ENCODE measurements around the gene OVOL3. TPM values are rescaled to one million over a fixed set of nuclear protein-coding genes. Genes with fewer than 3 reads are reported as not detected.

Gene OVOL3
- total RNA-seq, 3 donors from 2014 or later (not counting 1 experiment from before 2014, with no cell fraction given), result not detected

DNA sequence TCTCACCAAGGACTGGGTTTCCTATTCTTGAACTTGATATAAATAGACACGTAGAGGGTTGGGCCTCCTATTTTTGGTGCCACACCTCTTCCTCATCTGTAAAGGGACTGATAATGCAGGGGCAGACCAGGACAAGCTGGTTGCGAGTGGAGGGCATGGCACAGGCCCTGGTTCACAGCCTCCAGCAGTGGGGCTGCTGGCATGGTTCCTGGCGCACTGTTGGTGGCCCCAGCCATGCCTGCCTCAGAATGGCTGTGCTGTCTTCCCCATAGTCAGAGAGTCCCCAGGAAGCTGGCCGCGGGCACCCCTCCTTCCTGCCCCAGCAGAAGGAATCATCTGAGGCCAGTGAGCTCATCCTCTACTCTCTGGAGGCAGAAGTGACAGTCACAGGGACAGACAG, 10.5 kb upstream of the OVOL3 start:
- Histone ChIP-seq H3K27ac (ENCODE audit: low read length) (no peak overlapping the region), H3K4me3 (ENCODE audit: low read length) (no peak overlapping the region), H3K9me3 (ENCODE audit: control insufficient read depth, insufficient read depth, low read length) (no peaks in the 10 kb centered on the region), H3K4me1 (ENCODE audit: control insufficient read depth, insufficient read depth, low read length) (no peaks in the 10 kb centered on the region), H3K36me3 (ENCODE audit: control insufficient read depth, insufficient read depth, low read length) (no peaks in the 10 kb centered on the region), H3K27me3 (ENCODE audit: control insufficient read depth, insufficient read depth, low read length) (no peaks in the 10 kb centered on the region)
- DNase-seq (no peak), ATAC-seq (no peak)
- TF ChIP-seq, protein P1, sequence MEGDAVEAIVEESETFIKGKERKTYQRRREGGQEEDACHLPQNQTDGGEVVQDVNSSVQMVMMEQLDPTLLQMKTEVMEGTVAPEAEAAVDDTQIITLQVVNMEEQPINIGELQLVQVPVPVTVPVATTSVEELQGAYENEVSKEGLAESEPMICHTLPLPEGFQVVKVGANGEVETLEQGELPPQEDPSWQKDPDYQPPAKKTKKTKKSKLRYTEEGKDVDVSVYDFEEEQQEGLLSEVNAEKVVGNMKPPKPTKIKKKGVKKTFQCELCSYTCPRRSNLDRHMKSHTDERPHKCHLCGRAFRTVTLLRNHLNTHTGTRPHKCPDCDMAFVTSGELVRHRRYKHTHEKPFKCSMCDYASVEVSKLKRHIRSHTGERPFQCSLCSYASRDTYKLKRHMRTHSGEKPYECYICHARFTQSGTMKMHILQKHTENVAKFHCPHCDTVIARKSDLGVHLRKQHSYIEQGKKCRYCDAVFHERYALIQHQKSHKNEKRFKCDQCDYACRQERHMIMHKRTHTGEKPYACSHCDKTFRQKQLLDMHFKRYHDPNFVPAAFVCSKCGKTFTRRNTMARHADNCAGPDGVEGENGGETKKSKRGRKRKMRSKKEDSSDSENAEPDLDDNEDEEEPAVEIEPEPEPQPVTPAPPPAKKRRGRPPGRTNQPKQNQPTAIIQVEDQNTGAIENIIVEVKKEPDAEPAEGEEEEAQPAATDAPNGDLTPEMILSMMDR (IDR thresholded peaks at IDR 0.05), result no peak
- intact Hi-C loops (cut with micrococcal nuclease), result no loop called here
- H3K27ac Mint-ChIP-seq, result no peak overlapping the region
- no peak overlapping the region for H3K4me3 Mint-ChIP-seq
- no peaks in the 10 kb centered on the region for H3K27me3 Mint-ChIP-seq (ENCODE audit: low read depth in 2 of 2)
- 89% methylated on average over 5 of the region's 5 CpGs for WGBS (ENCODE audit: insufficient coverage)
- H3K9me3 Mint-ChIP-seq, result no peaks in the 10 kb centered on the region
- no peaks in the 10 kb centered on the region for H3K36me3 Mint-ChIP-seq
- H3K4me1 Mint-ChIP-seq, result no peaks in the 10 kb centered on the region

DNA sequence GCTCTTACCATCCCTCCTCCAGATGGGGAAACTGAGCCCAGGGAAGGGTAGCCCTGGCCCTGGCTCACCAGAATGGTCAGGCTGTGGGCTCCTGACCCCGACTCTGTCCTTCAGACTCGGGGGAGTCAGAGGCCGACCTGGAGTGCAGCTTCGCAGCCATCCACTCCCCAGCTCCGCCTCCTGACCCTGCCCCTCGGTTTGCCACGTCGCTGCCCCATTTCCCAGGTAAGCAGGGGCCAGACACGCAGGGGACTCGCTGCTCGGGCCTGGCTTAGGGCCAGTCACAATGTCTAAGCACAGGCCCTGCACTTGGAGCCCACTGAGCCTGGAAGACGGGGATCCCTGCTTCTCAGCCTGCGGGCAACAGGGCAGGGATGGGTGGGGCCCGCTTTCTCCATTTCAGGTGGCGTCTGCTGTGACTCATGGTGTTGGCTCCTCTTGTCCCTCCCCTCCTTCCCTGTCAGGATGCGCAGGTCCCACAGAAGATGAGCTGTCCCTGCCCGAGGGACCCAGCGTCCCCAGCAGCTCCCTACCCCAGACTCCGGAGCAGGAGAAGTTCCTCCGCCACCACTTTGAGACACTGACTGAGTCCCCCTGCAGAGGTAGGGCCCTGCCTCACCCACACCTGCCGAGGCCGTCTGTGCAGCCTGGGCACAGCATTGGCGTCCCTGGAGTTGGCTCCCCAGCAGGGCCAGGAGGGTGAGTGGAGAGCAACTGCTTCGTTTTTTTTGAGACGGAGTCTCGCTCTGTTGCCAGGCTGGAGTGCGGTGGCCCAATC, 9.2 kb upstream of the OVOL3 start:
- TF ChIP-seq, protein P1 (IDR thresholded peaks at IDR 0.05), result no peak
- no peak for ATAC-seq
- no peaks in the 10 kb centered on the region for H3K9me3 ChIP-seq (ENCODE audit: control insufficient read depth, insufficient read depth, low read length)
- no peak for DNase-seq
- no peaks in the 10 kb centered on the region for H3K4me1 Mint-ChIP-seq
- no peak overlapping the region for H3K27ac Mint-ChIP-seq
- 95% methylated on average over 27 of the region's 27 CpGs for WGBS (ENCODE audit: insufficient coverage)
- H3K4me3 ChIP-seq (ENCODE audit: low read length), result no peak overlapping the region
- H3K9me3 Mint-ChIP-seq, result no peaks in the 10 kb centered on the region
- no peaks in the 10 kb centered on the region for H3K27me3 Mint-ChIP-seq (ENCODE audit: low read depth in 2 of 2)
- H3K27ac ChIP-seq (ENCODE audit: low read length), result no peak overlapping the region
- intact Hi-C loops (cut with micrococcal nuclease), result no loop called here
- no peaks in the 10 kb centered on the region for H3K36me3 ChIP-seq (ENCODE audit: control insufficient read depth, insufficient read depth, low read length)
- no peaks in the 10 kb centered on the region for H3K36me3 Mint-ChIP-seq
- H3K4me3 Mint-ChIP-seq, result no peak overlapping the region
- no peaks in the 10 kb centered on the region for H3K4me1 ChIP-seq (ENCODE audit: control insufficient read depth, insufficient read depth, low read length)
- no peaks in the 10 kb centered on the region for H3K27me3 ChIP-seq (ENCODE audit: control insufficient read depth, insufficient read depth, low read length)

- Mint-ChIP-seq H3K36me3 (no peaks in the 10 kb centered on the region), H3K27me3 (ENCODE audit: low read depth in 2 of 2) (no peaks in the 10 kb centered on the region), H3K27ac (no peak overlapping the region)
Measured at GRCh38 chr19:36103040-36103626, 7.8 kb upstream of the OVOL3 start.

More at GRCh38 chr19:36103040-36103626, 7.8 kb upstream of the OVOL3 start:
- Mint-ChIP-seq H3K9me3 (no peaks in the 10 kb centered on the region), H3K4me1 (no peaks in the 10 kb centered on the region), H3K4me3 (no peak overlapping the region)
- H3K9me3 ChIP-seq (ENCODE audit: control insufficient read depth, insufficient read depth, low read length), result no peaks in the 10 kb centered on the region
- H3K36me3 ChIP-seq (ENCODE audit: control insufficient read depth, insufficient read depth, low read length), result no peaks in the 10 kb centered on the region
- H3K27ac ChIP-seq (ENCODE audit: low read length), result no peak overlapping the region
- H3K4me1 ChIP-seq (ENCODE audit: control insufficient read depth, insufficient read depth, low read length), result no peaks in the 10 kb centered on the region
- intact Hi-C loops (cut with micrococcal nuclease), result no loop called here
- ATAC-seq (no peak), DNase-seq (no peak)
- H3K4me3 ChIP-seq (ENCODE audit: low read length), result no peak overlapping the region
- TF ChIP-seq, protein P1 (IDR thresholded peaks at IDR 0.05), result no peak
- no peaks in the 10 kb centered on the region for H3K27me3 ChIP-seq (ENCODE audit: control insufficient read depth, insufficient read depth, low read length)
- 98% methylated on average over 24 of the region's 24 CpGs for WGBS (ENCODE audit: insufficient coverage)
